Measurements from ENCODE around the gene RTP5.

DNA sequence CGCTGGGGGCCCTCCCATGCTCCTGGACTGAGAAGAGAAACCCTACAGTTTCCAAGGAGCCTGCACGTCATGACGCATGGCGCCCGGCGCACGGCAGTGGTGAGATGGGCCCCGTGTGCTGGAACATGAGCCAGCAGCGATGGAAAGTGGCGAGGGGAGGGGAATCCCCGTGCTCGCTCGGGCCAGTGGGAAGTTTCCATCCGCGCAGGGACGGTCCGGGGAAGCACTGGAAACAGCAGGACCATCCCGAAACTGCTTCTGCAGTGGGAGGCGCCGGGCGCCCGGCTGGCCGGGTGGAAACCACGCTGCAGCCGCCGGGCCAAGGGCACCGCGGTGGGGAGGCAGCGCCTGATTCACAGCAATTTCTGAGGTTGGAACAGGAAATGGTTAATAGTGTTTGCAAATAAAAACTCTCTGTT, 6.0 kb upstream of the RTP5 start:
- TF ChIP-seq, protein P1, sequence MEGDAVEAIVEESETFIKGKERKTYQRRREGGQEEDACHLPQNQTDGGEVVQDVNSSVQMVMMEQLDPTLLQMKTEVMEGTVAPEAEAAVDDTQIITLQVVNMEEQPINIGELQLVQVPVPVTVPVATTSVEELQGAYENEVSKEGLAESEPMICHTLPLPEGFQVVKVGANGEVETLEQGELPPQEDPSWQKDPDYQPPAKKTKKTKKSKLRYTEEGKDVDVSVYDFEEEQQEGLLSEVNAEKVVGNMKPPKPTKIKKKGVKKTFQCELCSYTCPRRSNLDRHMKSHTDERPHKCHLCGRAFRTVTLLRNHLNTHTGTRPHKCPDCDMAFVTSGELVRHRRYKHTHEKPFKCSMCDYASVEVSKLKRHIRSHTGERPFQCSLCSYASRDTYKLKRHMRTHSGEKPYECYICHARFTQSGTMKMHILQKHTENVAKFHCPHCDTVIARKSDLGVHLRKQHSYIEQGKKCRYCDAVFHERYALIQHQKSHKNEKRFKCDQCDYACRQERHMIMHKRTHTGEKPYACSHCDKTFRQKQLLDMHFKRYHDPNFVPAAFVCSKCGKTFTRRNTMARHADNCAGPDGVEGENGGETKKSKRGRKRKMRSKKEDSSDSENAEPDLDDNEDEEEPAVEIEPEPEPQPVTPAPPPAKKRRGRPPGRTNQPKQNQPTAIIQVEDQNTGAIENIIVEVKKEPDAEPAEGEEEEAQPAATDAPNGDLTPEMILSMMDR (IDR thresholded peaks at IDR 0.05; ENCODE audit: low read depth, low read length, poor library complexity, severe bottlenecking), result no peak
- TF ChIP-seq EZH2phosphoT487 (IDR thresholded peaks at IDR 0.05; ENCODE audit: borderline replicate concordance, low read length), result no peak
